Thyroid gland (tissue), 4 donors: ENCODE measurements around the gene SEC31A. TPM values are rescaled to one million over a fixed set of nuclear protein-coding genes. Genes with fewer than 3 reads are reported as not detected.

ENCODE experiments used
- DNase-seq, 2 donors: peaks; one replicate each; pipeline ENCODE4 v3.0.0-alpha.2; 2019
- H3K27ac ChIP-seq, 3 donors: fragments of 200-600 bp; sonication (generic); 1 replicate in 2 of 3; 2 replicates in 1 of 3; pipeline ENCODE4 v1.5.1; 2016 to 2019; ENCODE audit warnings: mild to moderate bottlenecking in 1 of 3, moderate library complexity in 1 of 3
- H3K27me3 ChIP-seq: fragments of 200-600 bp; sonication (generic); one replicate; pipeline ENCODE4 v1.5.1; 2019
- H3K36me3 ChIP-seq, 2 donors: fragments of 200-600 bp; sonication (generic); one replicate each; pipeline ENCODE4 v1.5.1; 2016 to 2019
- H3K4me1 ChIP-seq, 2 donors: fragments of 200-600 bp; sonication (generic); one replicate each; pipeline ENCODE4 v1.5.1; 2017 to 2019
- H3K4me3 ChIP-seq, 3 donors: fragments of 200-600 bp; sonication (generic); replicated peaks in 1 of 3; 1 replicate in 2 of 3; 2 replicates in 1 of 3; pipeline ENCODE4 v1.5.1; 2016; ENCODE audit warnings: mild to moderate bottlenecking in 1 of 3
- H3K9me3 ChIP-seq: fragments of 200-600 bp; sonication (generic); one replicate; pipeline ENCODE4 v1.5.1; 2017
- CTCF ChIP-seq, 6 experiments: fragments of 200-600 bp in 3 of 6; fragments of 450-650 bp in 3 of 6; sonication (generic) in 3 of 6; IDR thresholded peaks; one replicate each; pipeline ENCODE4 v1.5.1; 2016 to 2019; ENCODE audit warnings: antibody characterized with exemption in 6 of 6, mild to moderate bottlenecking in 2 of 6, inconsistent platforms in 1 of 6, moderate library complexity in 1 of 6
- POLR2A ChIP-seq, 2 donors: fragments of 450-650 bp; IDR thresholded peaks; one replicate each; pipeline ENCODE4 v1.6.1; 2017; ENCODE audit warnings: antibody characterized with exemption in 2 of 2, mild to moderate bottlenecking in 2 of 2, moderate library complexity in 1 of 2
- WGBS, 2 donors: methylation state at CpG; one replicate each; pipeline ENCODE4 v1.1.5; 2017; 5-methylcytosine and 5-hydroxymethylcytosine counted together
- intact Hi-C: fragments of 100-400 bp; cut with DNase I; formaldehyde crosslinking; loops from one replicate; pipeline ENCODE4 v1.15.1; 2023
- total RNA-seq, 4 donors: library from RNA; depleted of rRNA; stranded (reverse); fragments of >200 nt; gene quantifications; one replicate each; pipeline ENCODE4 v1.2.3, GENCODE V29; 2016

The SEC31A gene
- total RNA-seq, 4 donors from 2014 or later: 263 to 367 (median 292) TPM

- intact Hi-C loops: loop anchor here (5.0 kb wide), 2 partner anchors 118 to 138 kb away; partner anchors contain the start of gene LIN54
- H3K36me3 ChIP-seq: peaks cover 11 to 15% of the 10 kb centered on the region in 2 donors
- no peak overlapping the region for H3K27ac ChIP-seq
- H3K27me3 ChIP-seq: no peaks in the 10 kb centered on the region
- H3K9me3 ChIP-seq: no peaks in the 10 kb centered on the region
- no peak for DNase-seq
- no peak overlapping the region for H3K4me3 ChIP-seq
- TF ChIP-seq POLR2A (IDR thresholded peaks at IDR 0.05) (no peak), CTCF (IDR thresholded peaks at IDR 0.05) (no peak)
- 77 to 79% methylated on average over 3 of the region's 3 CpGs for WGBS, 2 donors
- peaks cover 17 to 18% of the 10 kb centered on the region in 2 donors for H3K4me1 ChIP-seq
Measured at GRCh38 chr4:82893942-82894341, 3.0 kb upstream of the SEC31A start.

GRCh38 chr4:82892467-82892802 is 1.5 kb upstream of the SEC31A start:
- H3K4me1 ChIP-seq: peaks cover 13 to 17% of the 10 kb centered on the region in 2 donors
- no peak overlapping the region for H3K4me3 ChIP-seq
- no peaks in the 10 kb centered on the region for H3K27me3 ChIP-seq
- TF ChIP-seq POLR2A (IDR thresholded peaks at IDR 0.05) (no peak), CTCF (IDR thresholded peaks at IDR 0.05) (no peak)
- no peak overlapping the region for H3K27ac ChIP-seq
- no peaks in the 10 kb centered on the region for H3K9me3 ChIP-seq
- whole genome bisulfite sequencing, 2 donors: 81 to 91% methylated on average over 1 of the region's 1 CpG
- H3K36me3 ChIP-seq: peaks cover 11 to 15% of the 10 kb centered on the region in 2 donors
- intact Hi-C loops: loop anchor here (5.0 kb wide), 2 partner anchors 120 to 140 kb away; partner anchors contain the start of gene LIN54
- DNase-seq: no peak

GRCh38 chr4:82891707-82892466 is 934 bp upstream of the SEC31A start:
- Histone ChIP-seq H3K9me3 (no peaks in the 10 kb centered on the region), H3K4me1 (peaks cover 13 to 14% of the 10 kb centered on the region in 2 donors), H3K27ac (peak overlapping the region; percentile 94 to 98 (median 98)), H3K36me3 (peaks cover 11 to 15% of the 10 kb centered on the region in 2 donors), H3K4me3 (peak overlapping the region; percentile 38 to 92 (median 70)), H3K27me3 (no peaks in the 10 kb centered on the region)
- intact Hi-C loops: loop anchor here (5.0 kb wide), 2 partner anchors 120 to 140 kb away; partner anchors contain the start of gene LIN54
- TF ChIP-seq CTCF (IDR thresholded peaks at IDR 0.05) (no peak), POLR2A (IDR thresholded peaks at IDR 0.05) (no peak)
- no peak for DNase-seq
- 34 to 35% methylated on average over 7 of the region's 7 CpGs for WGBS, 2 donors

GRCh38 chr4:82890528-82890900 is 439 bp downstream of the SEC31A start:
- Histone ChIP-seq H3K9me3 (no peaks in the 10 kb centered on the region), H3K27ac (peak overlapping the region; percentile 94 to 98 (median 98)), H3K36me3 (peaks cover 11 to 15% of the 10 kb centered on the region in 2 donors), H3K27me3 (no peaks in the 10 kb centered on the region), H3K4me1 (peaks cover 17 to 21% of the 10 kb centered on the region in 2 donors), H3K4me3 (peak overlapping the region; percentile 70 to 92 (median 81))
- no peak for DNase-seq
- WGBS, 2 donors: 0 to 1% methylated on average over 13 to 16 of the region's 16 CpGs
- intact Hi-C loops: loop anchor here (5.0 kb wide), 2 partner anchors 122 to 142 kb away; partner anchors contain the start of gene LIN54
- TF ChIP-seq CTCF (IDR thresholded peaks at IDR 0.05) (no peak), POLR2A (IDR thresholded peaks at IDR 0.05) (no peak)

- H3K4me1 ChIP-seq: peaks cover 21 to 27% of the 10 kb centered on the region in 2 donors
- TF ChIP-seq CTCF (IDR thresholded peaks at IDR 0.05) (no peak), POLR2A (IDR thresholded peaks at IDR 0.05) (no peak)
- no peaks in the 10 kb centered on the region for H3K27me3 ChIP-seq
- intact Hi-C loops: no loop called here
- no peak for DNase-seq
- no peak overlapping the region for H3K27ac ChIP-seq
- 85 to 87% methylated on average over 6 of the region's 6 CpGs for WGBS, 2 donors
- H3K9me3 ChIP-seq: no peaks in the 10 kb centered on the region
- H3K4me3 ChIP-seq: peak overlapping the region in 1 of 3 donors; percentile 92
- H3K36me3 ChIP-seq: peaks cover 4 to 13% of the 10 kb centered on the region in 2 donors
Measured at GRCh38 chr4:82889287-82889686, 1.7 kb downstream of the SEC31A start.
